Measurements from ENCODE around the gene HPN. TPM values are rescaled to one million over a fixed set of nuclear protein-coding genes. Genes with fewer than 3 reads are reported as not detected.

The HPN gene
- total and polyA plus RNA-seq, 2 of the 13 experiments (the other 11 are each of a cell fraction or from before 2014, with no cell fraction given), result 46.7 to 261 TPM

- TF ChIP-seq KLF6 (CRISPR knock-in tag; IDR thresholded peaks at IDR 0.05) (no peak), ZBTB26 (CRISPR knock-in tag; IDR thresholded peaks at IDR 0.05; ENCODE audit: borderline replicate concordance) (peak; percentile 67; the same call in 1 of the 2 replicates), ZFY (CRISPR knock-in tag; IDR thresholded peaks at IDR 0.05) (peak; percentile 83), SOX5 (CRISPR knock-in tag; IDR thresholded peaks at IDR 0.05; ENCODE audit: borderline replicate concordance) (peak; percentile 86; the same call in 1 of the 2 replicates), CBFB (CRISPR knock-in tag; IDR thresholded peaks at IDR 0.05) (peak; percentile 86), ERF (CRISPR knock-in tag; IDR thresholded peaks at IDR 0.05) (peak; percentile 84), HNF1B (CRISPR knock-in tag; IDR thresholded peaks at IDR 0.05) (peak; percentile 70; the same call in 1 of the 2 replicates), NCOR1 (IDR thresholded peaks at IDR 0.05; ENCODE audit: borderline replicate concordance, low read length) (peak; percentile 8; the same call in 1 of the 2 replicates), ELF1 (CRISPR knock-in tag; IDR thresholded peaks at IDR 0.05) (peak; percentile 72), MEF2D (CRISPR knock-in tag; IDR thresholded peaks at IDR 0.05) (no peak), PRDM10 (CRISPR knock-in tag; IDR thresholded peaks at IDR 0.05; ENCODE audit: low read depth) (peak; percentile 52; the same call in 1 of the 2 replicates), STAG1 (CRISPR knock-in tag; IDR thresholded peaks at IDR 0.05) (peak; percentile 7; the same call in 1 of the 2 replicates), ZNF737 (CRISPR knock-in tag; IDR thresholded peaks at IDR 0.05; ENCODE audit: borderline replicate concordance) (no peak), ZNF598 (CRISPR knock-in tag; IDR thresholded peaks at IDR 0.05; ENCODE audit: borderline replicate concordance) (peak; percentile 58; the same call in 1 of the 2 replicates), ZNF773 (CRISPR knock-in tag; IDR thresholded peaks at IDR 0.05; ENCODE audit: borderline replicate concordance) (no peak), ZNF3 (CRISPR knock-in tag; IDR thresholded peaks at IDR 0.05) (no peak), KLF12 (CRISPR knock-in tag; IDR thresholded peaks at IDR 0.05; ENCODE audit: borderline replicate concordance) (0 out of 2 replicates have a peak, but pooled peaks have one; percentile 76), PAWR (CRISPR knock-in tag; IDR thresholded peaks at IDR 0.05; ENCODE audit: borderline replicate concordance) (0 out of 2 replicates have a peak, but pooled peaks have one; percentile 60), MYPOP (CRISPR knock-in tag; IDR thresholded peaks at IDR 0.05) (0 out of 2 replicates have a peak, but pooled peaks have one; percentile 8)
These were observed 46.6 kb upstream of the HPN start (continued) for GRCh38 chr19:34994643-34995541.
